Endodermal cell (in vitro differentiated cells): ENCODE results near the gene EMP3. TPM values are rescaled to one million over a fixed set of nuclear protein-coding genes. Genes with fewer than 3 reads are reported as not detected.

ENCODE experiments used
- DNase-seq: peaks from one replicate; pipeline ENCODE4 v3.0.0-alpha.2; 2017
- H3K27ac ChIP-seq: 2 replicates; pipeline ENCODE4 v1.5.1; 2013; ENCODE audit warnings: mild to moderate bottlenecking, low read depth, low read length, moderate library complexity
- H3K27me3 ChIP-seq: 2 replicates; pipeline ENCODE4 v1.6.1; 2013; ENCODE audit warnings: mild to moderate bottlenecking, low read length, moderate library complexity; ENCODE audit not compliant: insufficient read depth, control insufficient read depth, poor library complexity, severe bottlenecking
- H3K36me3 ChIP-seq: 2 replicates; pipeline ENCODE4 v1.7.0; 2013; ENCODE audit warnings: mild to moderate bottlenecking, low read length, moderate library complexity; ENCODE audit not compliant: control insufficient read depth, insufficient read depth
- H3K4me1 ChIP-seq: one replicate; pipeline ENCODE4 v1.7.0; 2013; ENCODE audit warnings: low read length; ENCODE audit not compliant: control insufficient read depth, insufficient read depth
- H3K4me3 ChIP-seq: 2 replicates; pipeline ENCODE4 v1.5.1; 2013; ENCODE audit warnings: mild to moderate bottlenecking, low read length, moderate library complexity
- H3K9ac ChIP-seq: 2 replicates; pipeline ENCODE4 v1.6.1; 2013; ENCODE audit warnings: mild to moderate bottlenecking, low read length, moderate library complexity; ENCODE audit not compliant: poor library complexity, severe bottlenecking; ENCODE audit errors: extremely low read depth
- H3K9me3 ChIP-seq: 2 replicates; pipeline ENCODE4 v1.6.1; 2013; ENCODE audit warnings: mild to moderate bottlenecking, low read length, moderate library complexity; ENCODE audit not compliant: control insufficient read depth
- H3K27ac Mint-ChIP-seq: 2 replicates; pipeline ENCODE4 v1.8.0; 2020; ENCODE audit warnings: mixed read lengths
- H3K27me3 Mint-ChIP-seq: 2 replicates; pipeline ENCODE4 v1.8.0; 2021; ENCODE audit warnings: mild to moderate bottlenecking, mixed read lengths; ENCODE audit not compliant: insufficient read depth
- H3K36me3 Mint-ChIP-seq: 2 replicates; pipeline ENCODE4 v1.8.0; 2020; ENCODE audit warnings: low read depth, mixed read lengths
- H3K4me1 Mint-ChIP-seq: 2 replicates; pipeline ENCODE4 v1.8.0; 2020; ENCODE audit warnings: mixed read lengths
- H3K4me3 Mint-ChIP-seq: 2 replicates; pipeline ENCODE4 v1.8.0; 2020; ENCODE audit warnings: mild to moderate bottlenecking, moderate library complexity, mixed read lengths
- H3K9me3 Mint-ChIP-seq: 2 replicates; pipeline ENCODE4 v1.8.0; 2020; ENCODE audit warnings: mild to moderate bottlenecking, mixed read lengths
- WGBS, 2 experiments: methylation state at CpG; one replicate each; pipeline versions ENCODE4 v1.1.5 to v1.1.7; 2013; ENCODE audit warnings: missing lambda C conversion rate in 2 of 2, mixed read lengths in 1 of 2; ENCODE audit not compliant: insufficient coverage in 1 of 2, insufficient read length in 1 of 2; 5-methylcytosine and 5-hydroxymethylcytosine counted together
- total RNA-seq, 2 donors: library from RNA; stranded (reverse); fragmentation: NEBNext Ultra II Directional in 1 of 2; extraction: Animal tissue kit (Norgen Biotek cat#: 25700) in 1 of 2; gene quantifications; 2 replicates in 1 of 2; 3 replicates in 1 of 2; pipeline ENCODE4 v1.2.1, GENCODE V29; 2021
- TF ChIP-seq, protein P1 (sequence below): fragments of 200-600 bp; sonication (generic); conservative IDR thresholded peaks from 2 replicates; pipeline ENCODE4 v1.5.0; 2021; ENCODE audit warnings: antibody characterized with exemption, mild to moderate bottlenecking

Gene EMP3
- total RNA-seq, 2 donors from 2014 or later: 3.5 TPM

- Histone ChIP-seq H3K36me3 (no peaks in the 10 kb centered on the region), H3K4me1 (no peaks in the 10 kb centered on the region), H3K27me3 (no peaks in the 10 kb centered on the region), H3K9ac (no peak overlapping the region), H3K27ac (no peak overlapping the region), H3K4me3 (no peak overlapping the region), H3K9me3 (no peaks in the 10 kb centered on the region)
- TF ChIP-seq, protein P1, sequence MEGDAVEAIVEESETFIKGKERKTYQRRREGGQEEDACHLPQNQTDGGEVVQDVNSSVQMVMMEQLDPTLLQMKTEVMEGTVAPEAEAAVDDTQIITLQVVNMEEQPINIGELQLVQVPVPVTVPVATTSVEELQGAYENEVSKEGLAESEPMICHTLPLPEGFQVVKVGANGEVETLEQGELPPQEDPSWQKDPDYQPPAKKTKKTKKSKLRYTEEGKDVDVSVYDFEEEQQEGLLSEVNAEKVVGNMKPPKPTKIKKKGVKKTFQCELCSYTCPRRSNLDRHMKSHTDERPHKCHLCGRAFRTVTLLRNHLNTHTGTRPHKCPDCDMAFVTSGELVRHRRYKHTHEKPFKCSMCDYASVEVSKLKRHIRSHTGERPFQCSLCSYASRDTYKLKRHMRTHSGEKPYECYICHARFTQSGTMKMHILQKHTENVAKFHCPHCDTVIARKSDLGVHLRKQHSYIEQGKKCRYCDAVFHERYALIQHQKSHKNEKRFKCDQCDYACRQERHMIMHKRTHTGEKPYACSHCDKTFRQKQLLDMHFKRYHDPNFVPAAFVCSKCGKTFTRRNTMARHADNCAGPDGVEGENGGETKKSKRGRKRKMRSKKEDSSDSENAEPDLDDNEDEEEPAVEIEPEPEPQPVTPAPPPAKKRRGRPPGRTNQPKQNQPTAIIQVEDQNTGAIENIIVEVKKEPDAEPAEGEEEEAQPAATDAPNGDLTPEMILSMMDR: no peak
- Mint-ChIP-seq H3K4me3 (no peak overlapping the region), H3K27me3 (no peaks in the 10 kb centered on the region), H3K4me1 (no peaks in the 10 kb centered on the region), H3K9me3 (no peaks in the 10 kb centered on the region), H3K27ac (no peak overlapping the region), H3K36me3 (no peaks in the 10 kb centered on the region)
- WGBS, 2 experiments: 80 to 97% methylated on average over 1 to 2 of the region's 2 CpGs
- DNase-seq: no peak
These were observed 20.8 kb downstream of the EMP3 start for GRCh38 chr19:48346191-48346590.

- no peak overlapping the region for H3K9ac ChIP-seq
- no peak overlapping the region for H3K27ac ChIP-seq
- no peaks in the 10 kb centered on the region for H3K4me1 ChIP-seq
- no peaks in the 10 kb centered on the region for H3K27me3 ChIP-seq
- DNase-seq: no peak
- H3K36me3 Mint-ChIP-seq: no peaks in the 10 kb centered on the region
- H3K4me3 Mint-ChIP-seq: no peak overlapping the region
- no peaks in the 10 kb centered on the region for H3K4me1 Mint-ChIP-seq
- H3K27ac Mint-ChIP-seq: peak overlapping the region; percentile 1
- H3K9me3 ChIP-seq: no peaks in the 10 kb centered on the region
- TF ChIP-seq, protein P1: no peak
- H3K27me3 Mint-ChIP-seq: no peaks in the 10 kb centered on the region
- no peaks in the 10 kb centered on the region for H3K9me3 Mint-ChIP-seq
- WGBS, 2 experiments: 88 to 92% methylated on average over 5 of the region's 5 CpGs
- no peak overlapping the region for H3K4me3 ChIP-seq
- H3K36me3 ChIP-seq: no peaks in the 10 kb centered on the region
These were observed 22.7 kb downstream of the EMP3 start for GRCh38 chr19:48348045-48348444.

- Histone ChIP-seq H3K4me1 (no peaks in the 10 kb centered on the region), H3K36me3 (no peaks in the 10 kb centered on the region), H3K9me3 (no peaks in the 10 kb centered on the region), H3K9ac (no peak overlapping the region), H3K27ac (no peak overlapping the region), H3K4me3 (no peak overlapping the region), H3K27me3 (no peaks in the 10 kb centered on the region)
- Mint-ChIP-seq H3K4me3 (no peak overlapping the region), H3K27me3 (no peaks in the 10 kb centered on the region), H3K9me3 (no peaks in the 10 kb centered on the region), H3K27ac (no peak overlapping the region), H3K4me1 (no peaks in the 10 kb centered on the region), H3K36me3 (no peaks in the 10 kb centered on the region)
- 86 to 98% methylated on average over 5 to 7 of the region's 7 CpGs for WGBS, 2 experiments
- TF ChIP-seq, protein P1: no peak
- DNase-seq: no peak
These were observed 23.4 kb downstream of the EMP3 start for GRCh38 chr19:48348737-48349136.
